ENCODE data around the gene C11orf98. TPM values are rescaled to one million over a fixed set of nuclear protein-coding genes. Genes with fewer than 3 reads are reported as not detected.

Gene C11orf98
- total and polyA plus RNA-seq, 2 of the 13 experiments (the other 11 are each of a cell fraction or from before 2014, with no cell fraction given), result 30.4 to 91.8 TPM

GRCh38 chr11:62621567-62622470 lies 43.2 kb downstream of the C11orf98 start, which contains the start of gene B3GAT3 (continued):
- TF ChIP-seq FOXM1 (CRISPR knock-in tag; IDR thresholded peaks at IDR 0.05) (no peak), TOPORS (CRISPR knock-in tag; IDR thresholded peaks at IDR 0.05) (peak; percentile 88), MAFG (CRISPR knock-in tag; IDR thresholded peaks at IDR 0.05) (no peak), KMT2A (CRISPR knock-in tag; IDR thresholded peaks at IDR 0.05) (peak; percentile 57; the same call in 1 of the 2 replicates), ZNF841 (CRISPR knock-in tag; IDR thresholded peaks at IDR 0.05; ENCODE audit: borderline replicate concordance) (peak; percentile 53; the same call in 1 of the 2 replicates), ZNF281 (CRISPR knock-in tag; IDR thresholded peaks at IDR 0.05; ENCODE audit: borderline replicate concordance) (peak; percentile 11; the same call in 1 of the 2 replicates), ZBTB20 (CRISPR knock-in tag; IDR thresholded peaks at IDR 0.05; ENCODE audit: borderline replicate concordance, low read depth) (peak; percentile 81; the same call in 1 of the 2 replicates), ZNF83 (CRISPR knock-in tag; IDR thresholded peaks at IDR 0.05; ENCODE audit: borderline replicate concordance) (peak; percentile 12; the same call in 1 of the 2 replicates), ZNF335 (CRISPR knock-in tag; IDR thresholded peaks at IDR 0.05) (0 out of 2 replicates have a peak, but pooled peaks have one; percentile 45), ZNF616 (CRISPR knock-in tag; IDR thresholded peaks at IDR 0.05; ENCODE audit: low read depth) (peak; percentile 28; the same call in 1 of the 2 replicates), NR2F1 (CRISPR knock-in tag; IDR thresholded peaks at IDR 0.05) (peak in 1 of 2 experiments; percentile 14; a peak in 1 of 4 replicates), THRA (CRISPR knock-in tag; IDR thresholded peaks at IDR 0.05; ENCODE audit: borderline replicate concordance) (peak; percentile 75), ONECUT2 (CRISPR knock-in tag; IDR thresholded peaks at IDR 0.05) (no peak)
- TF ChIP-seq, protein P1, sequence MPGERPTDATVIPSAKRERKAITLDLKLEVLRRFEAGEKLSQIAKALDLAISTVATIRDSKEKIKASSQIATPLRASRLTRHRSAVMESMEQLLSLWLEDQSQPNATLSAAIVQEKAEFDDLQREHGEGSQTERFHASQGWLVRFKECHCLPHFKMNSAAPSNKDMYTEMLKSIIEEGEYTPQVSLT (CRISPR knock-in tag; IDR thresholded peaks at IDR 0.05; ENCODE audit: borderline replicate concordance, low read depth), result no peak
- TF ChIP-seq, protein P2, sequence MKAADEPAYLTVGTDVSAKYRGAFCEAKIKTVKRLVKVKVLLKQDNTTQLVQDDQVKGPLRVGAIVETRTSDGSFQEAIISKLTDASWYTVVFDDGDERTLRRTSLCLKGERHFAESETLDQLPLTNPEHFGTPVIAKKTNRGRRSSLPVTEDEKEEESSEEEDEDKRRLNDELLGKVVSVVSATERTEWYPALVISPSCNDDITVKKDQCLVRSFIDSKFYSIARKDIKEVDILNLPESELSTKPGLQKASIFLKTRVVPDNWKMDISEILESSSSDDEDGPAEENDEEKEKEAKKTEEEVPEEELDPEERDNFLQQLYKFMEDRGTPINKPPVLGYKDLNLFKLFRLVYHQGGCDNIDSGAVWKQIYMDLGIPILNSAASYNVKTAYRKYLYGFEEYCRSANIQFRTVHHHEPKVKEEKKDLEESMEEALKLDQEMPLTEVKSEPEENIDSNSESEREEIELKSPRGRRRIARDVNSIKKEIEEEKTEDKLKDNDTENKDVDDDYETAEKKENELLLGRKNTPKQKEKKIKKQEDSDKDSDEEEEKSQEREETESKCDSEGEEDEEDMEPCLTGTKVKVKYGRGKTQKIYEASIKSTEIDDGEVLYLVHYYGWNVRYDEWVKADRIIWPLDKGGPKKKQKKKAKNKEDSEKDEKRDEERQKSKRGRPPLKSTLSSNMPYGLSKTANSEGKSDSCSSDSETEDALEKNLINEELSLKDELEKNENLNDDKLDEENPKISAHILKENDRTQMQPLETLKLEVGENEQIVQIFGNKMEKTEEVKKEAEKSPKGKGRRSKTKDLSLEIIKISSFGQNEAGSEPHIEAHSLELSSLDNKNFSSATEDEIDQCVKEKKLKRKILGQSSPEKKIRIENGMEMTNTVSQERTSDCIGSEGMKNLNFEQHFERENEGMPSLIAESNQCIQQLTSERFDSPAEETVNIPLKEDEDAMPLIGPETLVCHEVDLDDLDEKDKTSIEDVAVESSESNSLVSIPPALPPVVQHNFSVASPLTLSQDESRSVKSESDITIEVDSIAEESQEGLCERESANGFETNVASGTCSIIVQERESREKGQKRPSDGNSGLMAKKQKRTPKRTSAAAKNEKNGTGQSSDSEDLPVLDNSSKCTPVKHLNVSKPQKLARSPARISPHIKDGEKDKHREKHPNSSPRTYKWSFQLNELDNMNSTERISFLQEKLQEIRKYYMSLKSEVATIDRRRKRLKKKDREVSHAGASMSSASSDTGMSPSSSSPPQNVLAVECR (CRISPR knock-in tag; IDR thresholded peaks at IDR 0.05; ENCODE audit: borderline replicate concordance), result peak; percentile 97
- TF ChIP-seq, protein P3, sequence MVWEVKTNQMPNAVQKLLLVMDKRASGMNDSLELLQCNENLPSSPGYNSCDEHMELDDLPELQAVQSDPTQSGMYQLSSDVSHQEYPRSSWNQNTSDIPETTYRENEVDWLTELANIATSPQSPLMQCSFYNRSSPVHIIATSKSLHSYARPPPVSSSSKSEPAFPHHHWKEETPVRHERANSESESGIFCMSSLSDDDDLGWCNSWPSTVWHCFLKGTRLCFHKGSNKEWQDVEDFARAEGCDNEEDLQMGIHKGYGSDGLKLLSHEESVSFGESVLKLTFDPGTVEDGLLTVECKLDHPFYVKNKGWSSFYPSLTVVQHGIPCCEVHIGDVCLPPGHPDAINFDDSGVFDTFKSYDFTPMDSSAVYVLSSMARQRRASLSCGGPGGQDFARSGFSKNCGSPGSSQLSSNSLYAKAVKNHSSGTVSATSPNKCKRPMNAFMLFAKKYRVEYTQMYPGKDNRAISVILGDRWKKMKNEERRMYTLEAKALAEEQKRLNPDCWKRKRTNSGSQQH (CRISPR knock-in tag; IDR thresholded peaks at IDR 0.05; ENCODE audit: low read depth), result no peak; the same call in none of the 2 replicates

Measured in HepG2 (cell line).